Spleen (tissue), 11 donors: ENCODE measurements around the gene CSK. TPM values are rescaled to one million over a fixed set of nuclear protein-coding genes. Genes with fewer than 3 reads are reported as not detected.

Experiments used
- DNase-seq: peaks from one replicate; pipeline ENCODE4 v3.0.0-alpha.2; 2020
- H3K27ac ChIP-seq, 8 donors: fragments of 200-600 bp; sonication (generic) in 7 of 8; 1 replicate in 4 of 8; 2 replicates in 4 of 8; pipeline versions ENCODE4 v1.5.0 to v1.8.0; 2016 to 2021; ENCODE audit warnings: inconsistent platforms in 4 of 8, mild to moderate bottlenecking in 4 of 8, moderate library complexity in 1 of 8
- H3K27me3 ChIP-seq, 7 donors: fragments of 200-600 bp; sonication (generic) in 6 of 7; replicated peaks in 1 of 7; 1 replicate in 4 of 7; 2 replicates in 3 of 7; pipeline versions ENCODE4 v1.5.0 to v1.8.0; 2016 to 2021; ENCODE audit warnings: inconsistent platforms in 3 of 7, mild to moderate bottlenecking in 1 of 7
- H3K36me3 ChIP-seq, 6 donors: fragments of 200-600 bp; sonication (generic) in 5 of 6; 1 replicate in 4 of 6; 2 replicates in 2 of 6; pipeline versions ENCODE4 v1.5.0 to v1.8.0; 2016 to 2021; ENCODE audit warnings: inconsistent platforms in 2 of 6
- H3K4me1 ChIP-seq, 6 donors: fragments of 200-600 bp; sonication (generic) in 5 of 6; 1 replicate in 3 of 6; 2 replicates in 3 of 6; pipeline versions ENCODE4 v1.5.0 to v1.8.0; 2016 to 2021; ENCODE audit warnings: inconsistent platforms in 3 of 6
- H3K4me3 ChIP-seq, 8 donors: fragments of 200-600 bp; sonication (generic) in 7 of 8; 1 replicate in 4 of 8; 2 replicates in 4 of 8; pipeline versions ENCODE4 v1.5.0 to v1.8.0; 2016 to 2021; ENCODE audit warnings: inconsistent platforms in 4 of 8, mild to moderate bottlenecking in 4 of 8, moderate library complexity in 2 of 8
- H3K9me3 ChIP-seq, 8 donors: fragments of 200-600 bp; sonication (generic) in 7 of 8; 1 replicate in 4 of 8; 2 replicates in 4 of 8; pipeline versions ENCODE4 v1.5.0 to v1.8.0; 2016 to 2021; ENCODE audit warnings: inconsistent platforms in 4 of 8
- POLR2A ChIP-seq, 3 donors: fragments of 450-650 bp; IDR thresholded peaks; one replicate each; pipeline ENCODE4 v1.5.1; 2017; ENCODE audit warnings: antibody characterized with exemption in 3 of 3, mild to moderate bottlenecking in 1 of 3
- POLR2AphosphoS5 ChIP-seq, 3 donors: sonication (generic); formaldehyde crosslinking; IDR thresholded peaks; one replicate each; pipeline ENCODE4 v1.5.1; 2017; ENCODE audit warnings: antibody characterized with exemption in 3 of 3
- WGBS, 5 donors: extraction: QIAGEN DNeasy Blood & Tissue Kit in 3 of 5; methylation state at CpG; one replicate each; pipeline versions ENCODE4 v1.1.5 to v1.1.7; 2013 to 2018; 5-methylcytosine and 5-hydroxymethylcytosine counted together
- intact Hi-C: fragments of 100-400 bp; cut with DNase I; formaldehyde crosslinking; loops from one replicate; pipeline ENCODE4 v1.15.0; 2023; ENCODE audit warnings: low total_unique reads
- polyA plus RNA-seq, 3 donors: library from polyadenylated mRNA; stranded (reverse); fragments of 200-250 nt; gene quantifications; one replicate each; pipeline ENCODE4 v1.2.1, GENCODE V29; 2013
- total RNA-seq, 7 donors: library from RNA; depleted of rRNA in 3 of 7; stranded (reverse); fragments of >200 nt in 3 of 7; fragmentation: NEBNext Ultra II Directional in 4 of 7; extraction: Animal tissue kit (Norgen Biotek cat#: 25700) in 4 of 7; gene quantifications; one replicate each; pipeline versions ENCODE4 v1.1.0 to v1.2.1, GENCODE V29; 2016 to 2021
- TF ChIP-seq, protein P1 (sequence below), 11 experiments: fragments of 200-600 bp in 7 of 11; fragments of 450-650 bp in 4 of 11; sonication (generic) in 4 of 11; IDR thresholded peaks in 8 of 11; conservative IDR thresholded peaks in 3 of 11; 1 replicate in 7 of 11; 2 replicates in 4 of 11; pipeline versions ENCODE4 v1.4.0 to v1.8.0; 2016 to 2021; ENCODE audit warnings: antibody characterized with exemption in 11 of 11, inconsistent platforms in 4 of 11, mild to moderate bottlenecking in 1 of 11
- donor health status: healthy with polysubstance abuse.
- donor health status: DM: no; HTN: no; CAD: no; lungs with moderate emphysema.
- donor health status: DM: no; HTN: no; CAD: no.
- donor health status: Bipolar disorder and iron deficiency.
- donor health status: healthy.
- donor health status: DM: no; HTN: no; CAD: no.
- donor health status: DM: yes; HTN: yes; CAD: no.

Gene CSK
- total and polyA plus RNA-seq, 10 donors, result 121 to 281 (median 192) TPM

DNA sequence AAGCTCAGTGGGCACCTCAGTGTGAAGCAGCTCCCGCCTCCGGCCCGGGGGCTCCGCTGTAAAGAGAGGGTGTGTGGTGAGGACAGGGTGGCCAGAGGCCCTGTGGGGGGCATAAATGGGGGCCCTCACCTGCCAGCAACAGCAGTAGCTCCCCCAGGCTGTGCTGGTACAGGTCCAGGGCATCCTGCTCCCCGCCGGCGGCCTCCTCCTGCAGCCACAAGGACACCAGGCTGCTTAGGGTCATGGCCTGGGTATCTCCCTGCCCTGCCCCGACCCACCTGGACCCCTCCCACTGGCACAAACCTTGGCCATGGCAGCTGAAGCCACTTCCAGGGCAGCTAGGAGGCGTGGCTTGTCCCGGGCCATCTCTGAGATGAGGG, 56.2 kb downstream of the CSK start:
- peaks cover 0 to 68% (median 27%) of the 10 kb centered on the region in 6 donors for H3K36me3 ChIP-seq
- intact Hi-C loops, result no loop called here
- TF ChIP-seq POLR2AphosphoS5 (IDR thresholded peaks at IDR 0.05) (peak in 1 of 3 donors; percentile 40), POLR2A (IDR thresholded peaks at IDR 0.05) (no peak)

DNA sequence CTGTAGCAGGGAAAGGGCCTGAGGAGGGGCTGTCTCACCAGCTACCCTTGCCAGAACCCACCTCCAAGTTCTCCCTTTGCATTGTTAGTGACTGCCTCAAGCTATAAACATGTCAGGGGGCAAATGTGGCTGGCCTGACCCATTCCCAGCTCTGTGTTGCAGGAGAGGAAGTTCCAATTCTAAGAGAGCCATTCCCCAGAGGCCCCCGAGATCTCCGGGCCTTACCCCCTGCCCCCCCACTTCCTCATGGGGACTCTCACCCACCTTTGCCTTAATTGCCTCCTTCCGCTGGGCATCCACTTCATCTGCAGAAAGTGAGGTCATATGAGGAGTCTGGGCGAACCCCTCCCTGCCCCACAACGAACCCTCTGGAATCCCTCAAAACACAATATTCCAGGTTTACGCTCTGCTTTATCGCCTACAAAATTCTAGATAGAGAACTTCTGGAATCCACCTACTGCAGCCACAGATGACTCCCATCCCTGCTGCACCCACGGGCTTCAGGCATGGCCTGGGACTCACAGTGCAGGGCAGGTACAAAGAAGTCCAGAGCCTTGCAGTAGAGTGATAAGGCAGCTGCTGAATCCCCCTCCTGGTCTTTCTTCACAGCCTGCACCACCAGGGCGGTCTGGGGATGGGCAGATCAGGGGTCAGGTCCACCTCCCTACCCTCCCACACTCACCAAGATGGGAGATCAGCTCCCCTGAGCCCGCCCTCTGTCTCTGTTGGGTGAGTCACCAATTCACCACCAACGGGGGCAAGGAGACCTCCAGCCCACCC, 57.1 kb downstream of the CSK start:
- TF ChIP-seq, protein P1, sequence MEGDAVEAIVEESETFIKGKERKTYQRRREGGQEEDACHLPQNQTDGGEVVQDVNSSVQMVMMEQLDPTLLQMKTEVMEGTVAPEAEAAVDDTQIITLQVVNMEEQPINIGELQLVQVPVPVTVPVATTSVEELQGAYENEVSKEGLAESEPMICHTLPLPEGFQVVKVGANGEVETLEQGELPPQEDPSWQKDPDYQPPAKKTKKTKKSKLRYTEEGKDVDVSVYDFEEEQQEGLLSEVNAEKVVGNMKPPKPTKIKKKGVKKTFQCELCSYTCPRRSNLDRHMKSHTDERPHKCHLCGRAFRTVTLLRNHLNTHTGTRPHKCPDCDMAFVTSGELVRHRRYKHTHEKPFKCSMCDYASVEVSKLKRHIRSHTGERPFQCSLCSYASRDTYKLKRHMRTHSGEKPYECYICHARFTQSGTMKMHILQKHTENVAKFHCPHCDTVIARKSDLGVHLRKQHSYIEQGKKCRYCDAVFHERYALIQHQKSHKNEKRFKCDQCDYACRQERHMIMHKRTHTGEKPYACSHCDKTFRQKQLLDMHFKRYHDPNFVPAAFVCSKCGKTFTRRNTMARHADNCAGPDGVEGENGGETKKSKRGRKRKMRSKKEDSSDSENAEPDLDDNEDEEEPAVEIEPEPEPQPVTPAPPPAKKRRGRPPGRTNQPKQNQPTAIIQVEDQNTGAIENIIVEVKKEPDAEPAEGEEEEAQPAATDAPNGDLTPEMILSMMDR (IDR thresholded peaks at IDR 0.05 in 8 of 11, conservative IDR thresholded peaks at IDR 0.05 in 3 of 11), result no peak
- TF ChIP-seq POLR2AphosphoS5 (IDR thresholded peaks at IDR 0.05) (no peak), POLR2A (IDR thresholded peaks at IDR 0.05) (no peak)
- H3K27me3 ChIP-seq, result no peaks in the 10 kb centered on the region
- H3K4me3 ChIP-seq, result no peak overlapping the region
- no peaks in the 10 kb centered on the region for H3K9me3 ChIP-seq
- H3K4me1 ChIP-seq, result peaks cover 16 to 41% (median 26%) of the 10 kb centered on the region in 6 donors
- no peak overlapping the region for H3K27ac ChIP-seq
- WGBS, 5 donors, result 82 to 91% (median 86%) methylated on average over 7 to 11 of the region's 11 CpGs
- intact Hi-C loops, result no loop called here
- no peak for DNase-seq
- H3K36me3 ChIP-seq, result peaks cover 0 to 68% (median 27%) of the 10 kb centered on the region in 6 donors

More for the DNA sequence above, 56.2 kb downstream of the CSK start:
- H3K27me3 ChIP-seq, result no peaks in the 10 kb centered on the region
- no peaks in the 10 kb centered on the region for H3K9me3 ChIP-seq
- no peak for DNase-seq
- no peak overlapping the region for H3K4me3 ChIP-seq
- no peak overlapping the region for H3K27ac ChIP-seq
- peaks cover 9 to 39% (median 19%) of the 10 kb centered on the region in 6 donors for H3K4me1 ChIP-seq
- 87 to 94% (median 88%) methylated on average over 6 to 10 of the region's 10 CpGs for WGBS, 5 donors

DNA sequence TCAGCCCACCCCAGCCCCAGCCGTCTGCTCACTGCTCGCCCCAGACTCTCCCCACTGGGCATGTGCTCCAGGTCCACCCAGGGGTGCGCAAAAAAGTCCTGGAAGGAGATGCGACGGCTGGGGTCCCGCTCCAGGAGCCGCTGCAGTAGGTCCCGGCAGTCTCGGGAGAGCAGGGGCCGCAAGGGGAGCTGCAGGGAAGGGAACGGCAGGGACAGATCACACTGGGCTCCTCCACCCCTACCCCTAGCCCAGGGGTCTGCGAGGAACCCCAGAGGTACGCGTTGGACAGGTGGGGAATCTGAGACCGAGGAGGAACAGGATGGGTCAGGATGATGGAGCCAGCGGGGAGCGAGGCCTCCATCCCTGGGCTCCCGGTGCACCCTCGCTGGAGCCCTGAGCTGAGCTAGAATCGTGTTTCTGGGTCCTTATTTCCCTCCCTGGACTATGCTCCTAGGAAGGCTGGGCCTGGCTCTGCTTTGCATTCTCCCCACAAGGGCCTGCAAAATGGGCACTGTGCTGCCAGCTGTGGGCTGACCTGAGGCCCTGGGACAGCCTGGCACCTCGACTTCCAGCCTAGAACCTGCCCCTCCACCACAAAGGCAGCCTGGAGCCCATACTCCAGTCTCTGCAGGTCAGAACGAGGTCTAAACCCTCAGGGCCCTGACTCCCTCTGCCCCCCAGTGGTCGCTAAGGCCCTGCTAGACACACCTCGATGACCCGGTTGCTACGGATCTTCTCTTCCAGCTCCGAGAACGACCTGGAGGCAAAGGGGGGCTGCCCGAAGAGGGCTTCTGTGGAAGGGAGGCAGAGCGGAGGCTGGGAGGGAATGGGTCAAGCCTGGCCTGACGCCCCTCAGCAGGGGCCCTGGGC, 57.9 kb downstream of the CSK start:
- intact Hi-C loops, result loop anchor here (5.0 kb wide), 2 partner anchors 57 to 63 kb away; partner anchors contain the start of gene CSK
- 87 to 92% (median 90%) methylated on average over 28 to 31 of the region's 31 CpGs for WGBS, 5 donors
- Histone ChIP-seq H3K4me3 (no peak overlapping the region), H3K27ac (no peak overlapping the region), H3K36me3 (peaks cover 0 to 76% (median 27%) of the 10 kb centered on the region in 6 donors), H3K27me3 (no peaks in the 10 kb centered on the region), H3K9me3 (no peaks in the 10 kb centered on the region), H3K4me1 (peaks cover 16 to 49% (median 34%) of the 10 kb centered on the region in 6 donors)
- DNase-seq, result no peak
- no peak for TF ChIP-seq POLR2A (IDR thresholded peaks at IDR 0.05)

DNA sequence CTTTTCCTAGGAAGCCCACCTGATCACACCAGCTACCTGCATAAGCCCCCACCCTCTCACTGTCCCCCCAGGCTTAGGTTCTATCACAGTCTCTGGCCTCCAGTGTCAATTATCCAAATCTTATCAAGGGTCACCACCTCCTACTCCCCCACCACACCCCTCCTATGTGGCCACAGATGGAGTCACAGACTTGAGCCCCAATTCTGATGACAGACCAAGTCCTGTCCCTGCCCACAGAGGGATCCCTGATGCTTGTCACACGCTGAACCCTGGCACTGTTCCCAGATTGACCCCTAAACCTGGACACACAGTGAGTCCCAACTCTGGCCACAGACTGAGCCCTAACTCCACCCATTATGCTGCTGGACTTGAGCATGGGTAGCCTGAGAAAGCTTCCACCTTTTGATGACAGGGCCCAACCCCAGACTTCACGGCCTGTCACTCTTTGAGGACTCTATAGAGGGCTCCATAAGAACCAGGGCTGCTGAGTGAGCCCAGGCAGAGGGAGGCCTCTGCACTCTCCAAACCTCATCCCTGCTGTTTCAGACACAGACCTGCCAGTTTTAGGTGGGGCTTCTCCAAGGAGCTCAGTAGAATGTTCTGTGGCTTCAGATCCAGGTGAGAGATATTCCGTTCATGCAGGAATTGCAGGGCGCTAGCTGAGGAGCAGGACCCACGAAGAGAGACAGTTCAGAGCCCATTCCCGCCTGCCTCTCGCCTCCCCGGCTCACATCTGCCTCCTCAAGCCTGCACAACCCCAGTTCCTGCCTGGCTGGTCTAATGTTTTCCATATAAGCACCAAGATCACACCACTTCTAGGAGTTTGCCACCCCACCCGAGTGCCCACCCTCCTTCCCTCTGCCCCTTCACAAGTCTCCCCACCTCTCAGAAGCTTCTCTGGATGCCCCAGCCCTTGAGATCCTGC, 59.2 kb downstream of the CSK start:
- intact Hi-C loops, result loop anchor here (5.0 kb wide), 2 partner anchors 59 to 61 kb away; partner anchors contain the start of gene CSK
- peaks cover 0 to 81% (median 27%) of the 10 kb centered on the region in 6 donors for H3K36me3 ChIP-seq
- no peak overlapping the region for H3K27ac ChIP-seq
- H3K4me3 ChIP-seq, result peak overlapping the region in 1 of 8 donors; percentile 91
- H3K27me3 ChIP-seq, result no peaks in the 10 kb centered on the region
- TF ChIP-seq POLR2AphosphoS5 (IDR thresholded peaks at IDR 0.05) (no peak), POLR2A (IDR thresholded peaks at IDR 0.05) (no peak)
- TF ChIP-seq, protein P1 (IDR thresholded peaks at IDR 0.05 in 8 of 11, conservative IDR thresholded peaks at IDR 0.05 in 3 of 11), result no peak
- H3K9me3 ChIP-seq, result no peaks in the 10 kb centered on the region
- 88 to 95% (median 92%) methylated on average over 7 to 9 of the region's 9 CpGs for WGBS, 5 donors
- peaks cover 16 to 56% (median 47%) of the 10 kb centered on the region in 6 donors for H3K4me1 ChIP-seq
- no peak for DNase-seq
